H9 (cell line): ENCODE measurements around the gene IL36B. TPM values are rescaled to one million over a fixed set of nuclear protein-coding genes. Genes with fewer than 3 reads are reported as not detected.

Source experiments
- DNase-seq: peaks from one replicate; pipeline ENCODE4 v3.0.0-alpha.2; 2017
- H2AFZ ChIP-seq: one replicate; pipeline ENCODE4 v1.6.1; 2013; ENCODE audit warnings: mild to moderate bottlenecking, low read length, control low read depth, moderate library complexity
- H2AK5ac ChIP-seq: 2 replicates; pipeline ENCODE4 v1.6.1; 2013; ENCODE audit warnings: low read length, control low read depth, mixed read lengths; ENCODE audit not compliant: insufficient read length
- H2BK120ac ChIP-seq: one replicate; pipeline ENCODE4 v1.6.1; 2013; ENCODE audit warnings: low read depth, mild to moderate bottlenecking, low read length, control low read depth, inconsistent platforms; ENCODE audit not compliant: poor library complexity, severe bottlenecking
- H2BK12ac ChIP-seq: 2 replicates; pipeline ENCODE4 v1.6.1; 2013; ENCODE audit warnings: low read length, control low read depth, mixed read lengths, low read depth; ENCODE audit not compliant: insufficient read length
- H2BK15ac ChIP-seq: 2 replicates; pipeline ENCODE4 v1.6.1; 2013; ENCODE audit warnings: low read depth, low read length, control low read depth
- H2BK20ac ChIP-seq: one replicate; pipeline ENCODE4 v1.6.1; 2013; ENCODE audit warnings: low read depth, mild to moderate bottlenecking, low read length, control low read depth, inconsistent platforms; ENCODE audit not compliant: poor library complexity, severe bottlenecking
- H2BK5ac ChIP-seq: 2 replicates; pipeline ENCODE4 v1.6.1; 2013; ENCODE audit warnings: low read length, control low read depth, mixed read lengths; ENCODE audit not compliant: insufficient read length
- H3K14ac ChIP-seq: 2 replicates; pipeline ENCODE4 v1.6.1; 2013; ENCODE audit warnings: low read length, control low read depth; ENCODE audit not compliant: insufficient read depth
- H3K18ac ChIP-seq: 2 replicates; pipeline ENCODE4 v1.6.1; 2013; ENCODE audit warnings: low read depth, mild to moderate bottlenecking, mixed read lengths, low read length, control low read depth; ENCODE audit not compliant: insufficient read length
- H3K23ac ChIP-seq: 2 replicates; pipeline ENCODE4 v1.6.1; 2013; ENCODE audit warnings: low read length, control low read depth, mixed read lengths, low read depth; ENCODE audit not compliant: insufficient read length
- H3K23me2 ChIP-seq: 2 replicates; pipeline ENCODE4 v1.6.1; 2013; ENCODE audit warnings: low read depth, mild to moderate bottlenecking, mixed read lengths, low read length, control low read depth; ENCODE audit not compliant: insufficient read length, poor library complexity, severe bottlenecking
- H3K27ac ChIP-seq: 2 replicates; pipeline ENCODE4 v1.5.1; 2013; ENCODE audit warnings: low read length, control low read depth, mixed read lengths, low read depth; ENCODE audit not compliant: insufficient read length
- H3K27me3 ChIP-seq: 2 replicates; pipeline ENCODE4 v1.6.1; 2013; ENCODE audit warnings: low read length, control low read depth, inconsistent platforms; ENCODE audit not compliant: insufficient read depth
- H3K4ac ChIP-seq: 2 replicates; pipeline ENCODE4 v1.6.1; 2013; ENCODE audit warnings: low read depth, mild to moderate bottlenecking, control low read depth, inconsistent platforms, low read length, moderate library complexity
- H3K4me1 ChIP-seq: 2 replicates; pipeline ENCODE4 v1.6.1; 2013; ENCODE audit warnings: low read length, control low read depth, inconsistent platforms; ENCODE audit not compliant: insufficient read depth
- H3K4me2 ChIP-seq: 2 replicates; pipeline ENCODE4 v1.6.1; 2013; ENCODE audit warnings: low read length, control low read depth, mixed read lengths; ENCODE audit not compliant: insufficient read length, insufficient read depth
- H3K56ac ChIP-seq: 2 replicates; pipeline ENCODE4 v1.6.1; 2013; ENCODE audit warnings: low read depth, mild to moderate bottlenecking, mixed read lengths, low read length, control low read depth; ENCODE audit not compliant: insufficient read length
- H3K79me1 ChIP-seq: 2 replicates; pipeline ENCODE4 v1.6.1; 2013; ENCODE audit warnings: low read depth, mild to moderate bottlenecking, moderate library complexity, low read length, control low read depth, inconsistent platforms; ENCODE audit not compliant: insufficient read depth, poor library complexity, severe bottlenecking
- H3K79me2 ChIP-seq: 2 replicates; pipeline ENCODE4 v1.6.1; 2013; ENCODE audit warnings: low read length, control low read depth, inconsistent platforms; ENCODE audit not compliant: insufficient read depth
- H3K9ac ChIP-seq: 2 replicates; pipeline ENCODE4 v1.6.1; 2013; ENCODE audit warnings: low read length, control low read depth, mixed read lengths; ENCODE audit not compliant: insufficient read length; ENCODE audit errors: extremely low read depth
- H3K9me3 ChIP-seq: one replicate; pipeline ENCODE4 v1.6.1; 2013; ENCODE audit warnings: low read depth, low read length, inconsistent platforms; ENCODE audit not compliant: control insufficient read depth
- H3T11ph ChIP-seq: one replicate; pipeline ENCODE4 v1.6.1; 2013; ENCODE audit warnings: mild to moderate bottlenecking, low read length, control low read depth, inconsistent platforms
- H4K20me1 ChIP-seq: one replicate; pipeline ENCODE4 v1.6.1; 2013; ENCODE audit not compliant: control insufficient read depth, insufficient read length, insufficient read depth
- H4K5ac ChIP-seq: 2 replicates; pipeline ENCODE4 v1.6.1; 2013; ENCODE audit warnings: low read depth, mild to moderate bottlenecking, mixed read lengths, low read length, control low read depth; ENCODE audit not compliant: insufficient read length
- H4K8ac ChIP-seq: replicated peaks from 2 replicates; pipeline ENCODE4 v1.6.1; 2013; ENCODE audit warnings: low read length, control low read depth, mixed read lengths, low read depth; ENCODE audit not compliant: insufficient read length
- H4K91ac ChIP-seq: 2 replicates; pipeline ENCODE4 v1.6.1; 2013; ENCODE audit warnings: low read depth, mild to moderate bottlenecking, moderate library complexity, mixed read lengths, low read length, control low read depth; ENCODE audit not compliant: insufficient read length
- H3K27ac Mint-ChIP-seq, 3 experiments: 2 replicates in 2 of 3; 3 replicates in 1 of 3; pipeline ENCODE4 v1.8.0; 2020 to 2021; ENCODE audit warnings: mixed read lengths in 3 of 3, mild to moderate bottlenecking in 1 of 3, moderate library complexity in 1 of 3
- H3K27me3 Mint-ChIP-seq: 2 replicates; pipeline ENCODE4 v1.8.0; 2021; ENCODE audit warnings: low read depth, mild to moderate bottlenecking, moderate library complexity, mixed read lengths
- H3K36me3 Mint-ChIP-seq, 3 experiments: 2 replicates in 2 of 3; 3 replicates in 1 of 3; pipeline ENCODE4 v1.8.0; 2020 to 2021; ENCODE audit warnings: low read depth in 3 of 3, mixed read lengths in 3 of 3; ENCODE audit not compliant: insufficient read depth in 1 of 3
- H3K4me1 Mint-ChIP-seq, 2 experiments: 2 replicates each; pipeline ENCODE4 v1.8.0; 2020; ENCODE audit warnings: mixed read lengths in 2 of 2
- H3K4me3 Mint-ChIP-seq, 2 experiments: 2 replicates in 1 of 2; 3 replicates in 1 of 2; pipeline ENCODE4 v1.8.0; 2020 to 2021; ENCODE audit warnings: mild to moderate bottlenecking in 2 of 2, mixed read lengths in 2 of 2, moderate library complexity in 1 of 2
- H3K9me3 Mint-ChIP-seq, 2 experiments: 2 replicates in 1 of 2; 3 replicates in 1 of 2; pipeline ENCODE4 v1.8.0; 2020; ENCODE audit warnings: mild to moderate bottlenecking in 2 of 2, mixed read lengths in 2 of 2, moderate library complexity in 1 of 2
- WGBS: extraction: QIAGEN DNeasy Blood & Tissue Kit; methylation state at CpG from one replicate; pipeline ENCODE4 v1.1.7; 2013; ENCODE audit warnings: missing lambda C conversion rate, low lambda C conversion rate, mixed read lengths; ENCODE audit not compliant: insufficient read length; ENCODE audit errors: extremely low coverage; 5-methylcytosine and 5-hydroxymethylcytosine counted together
- long read RNA-seq: library from polyadenylated mRNA; unstranded; transcript quantifications from one replicate; pipeline ENCODE4 v2.0.0, GENCODE V29; 2020
- total RNA-seq: library from RNA; stranded (reverse); gene quantifications from 2 replicates; pipeline ENCODE4 v1.2.1, GENCODE V29; 2021
- TF ChIP-seq, protein P1 (sequence below): fragments of 200-600 bp; sonication (generic); conservative IDR thresholded peaks from 3 replicates; pipeline ENCODE4 v1.8.0; 2021; ENCODE audit warnings: antibody characterized with exemption, mild to moderate bottlenecking

Gene IL36B
- not detected in 2 replicates for total RNA-seq
- long read RNA-seq = 0 reads

DNA sequence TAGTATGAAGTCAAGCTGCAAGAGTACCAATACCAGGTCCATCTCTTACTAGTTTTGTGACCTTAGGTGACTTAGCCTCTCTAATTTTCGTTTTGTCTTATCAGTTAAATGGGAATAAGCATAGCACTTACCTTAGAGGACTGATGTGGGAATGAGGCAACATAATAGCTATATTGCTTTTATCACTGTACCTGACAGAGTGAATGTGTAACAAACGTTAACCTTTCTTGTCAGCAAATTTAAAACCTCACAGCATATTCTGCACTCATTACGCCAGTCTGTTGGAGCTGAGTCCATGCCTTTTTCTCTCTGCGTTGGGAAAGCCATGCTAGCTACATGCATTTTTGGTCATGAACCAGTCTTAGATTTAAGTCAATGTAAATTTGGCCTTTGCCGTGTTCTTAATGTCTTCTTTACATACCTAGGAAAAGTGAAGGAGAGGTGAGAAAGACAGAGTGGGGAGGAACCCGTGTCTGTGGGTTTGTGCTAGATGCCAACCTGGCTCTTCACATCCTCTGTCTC is at the start of gene IL36B:
TSS of gene IL36B (minus strand) at position 472 of the 522 bp plus-strand sequence.
- Histone ChIP-seq H3K9ac (no peak within 1 kb of the TSS), H3T11ph (no peak within 1 kb of the TSS), H4K5ac (no peak within 1 kb of the TSS), H2BK5ac (no peak within 1 kb of the TSS), H3K4me1 (no peaks in the 10 kb centered on the region), H3K14ac (no peak within 1 kb of the TSS), H3K18ac (no peak within 1 kb of the TSS), H2BK120ac (no peak within 1 kb of the TSS), H2BK15ac (no peak within 1 kb of the TSS), H4K91ac (no peak within 1 kb of the TSS), H3K56ac (no peak within 1 kb of the TSS), H3K79me1 (no peaks in the 10 kb centered on the region), H2BK20ac (no peak within 1 kb of the TSS), H3K23me2 (no peaks in the 10 kb centered on the region), H2AK5ac (no peak within 1 kb of the TSS), H3K4me2 (no peak within 1 kb of the TSS), H2AFZ (no peak within 1 kb of the TSS), H4K8ac (no peak within 1 kb of the TSS), H3K27me3 (no peaks in the 10 kb centered on the region), H4K20me1 (no peaks in the 10 kb centered on the region), H3K27ac (no peak within 1 kb of the TSS), H3K23ac (no peak within 1 kb of the TSS), H3K9me3 (peaks cover 14% of the 10 kb centered on the region), H3K4ac (no peak within 1 kb of the TSS), H2BK12ac (no peak within 1 kb of the TSS), H3K79me2 (no peaks in the 10 kb centered on the region)
- H3K36me3 Mint-ChIP-seq = peaks cover 0 to 9% (median 7%) of the 10 kb centered on the region in 3 experiments; a peak in 4 of 7 replicates
- no peak within 1 kb of the TSS for H3K27ac Mint-ChIP-seq
- peaks cover 27% of the 10 kb centered on the region for H3K27me3 Mint-ChIP-seq
- H3K4me3 Mint-ChIP-seq = no peak within 1 kb of the TSS
- peaks cover 58 to 85% of the 10 kb centered on the region in 2 experiments for H3K9me3 Mint-ChIP-seq
- TF ChIP-seq, protein P1, sequence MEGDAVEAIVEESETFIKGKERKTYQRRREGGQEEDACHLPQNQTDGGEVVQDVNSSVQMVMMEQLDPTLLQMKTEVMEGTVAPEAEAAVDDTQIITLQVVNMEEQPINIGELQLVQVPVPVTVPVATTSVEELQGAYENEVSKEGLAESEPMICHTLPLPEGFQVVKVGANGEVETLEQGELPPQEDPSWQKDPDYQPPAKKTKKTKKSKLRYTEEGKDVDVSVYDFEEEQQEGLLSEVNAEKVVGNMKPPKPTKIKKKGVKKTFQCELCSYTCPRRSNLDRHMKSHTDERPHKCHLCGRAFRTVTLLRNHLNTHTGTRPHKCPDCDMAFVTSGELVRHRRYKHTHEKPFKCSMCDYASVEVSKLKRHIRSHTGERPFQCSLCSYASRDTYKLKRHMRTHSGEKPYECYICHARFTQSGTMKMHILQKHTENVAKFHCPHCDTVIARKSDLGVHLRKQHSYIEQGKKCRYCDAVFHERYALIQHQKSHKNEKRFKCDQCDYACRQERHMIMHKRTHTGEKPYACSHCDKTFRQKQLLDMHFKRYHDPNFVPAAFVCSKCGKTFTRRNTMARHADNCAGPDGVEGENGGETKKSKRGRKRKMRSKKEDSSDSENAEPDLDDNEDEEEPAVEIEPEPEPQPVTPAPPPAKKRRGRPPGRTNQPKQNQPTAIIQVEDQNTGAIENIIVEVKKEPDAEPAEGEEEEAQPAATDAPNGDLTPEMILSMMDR = no peak
- no CpG with 5 or more reads among the region's 6 CpGs for WGBS
- H3K4me1 Mint-ChIP-seq = no peaks in the 10 kb centered on the region
- DNase-seq = no peak
